ENCODE data around the gene TBKBP1.
A peak's percentile ranks its signal among the peaks of the same experiment; 100 is the strongest.

The TBKBP1 gene

DNA sequence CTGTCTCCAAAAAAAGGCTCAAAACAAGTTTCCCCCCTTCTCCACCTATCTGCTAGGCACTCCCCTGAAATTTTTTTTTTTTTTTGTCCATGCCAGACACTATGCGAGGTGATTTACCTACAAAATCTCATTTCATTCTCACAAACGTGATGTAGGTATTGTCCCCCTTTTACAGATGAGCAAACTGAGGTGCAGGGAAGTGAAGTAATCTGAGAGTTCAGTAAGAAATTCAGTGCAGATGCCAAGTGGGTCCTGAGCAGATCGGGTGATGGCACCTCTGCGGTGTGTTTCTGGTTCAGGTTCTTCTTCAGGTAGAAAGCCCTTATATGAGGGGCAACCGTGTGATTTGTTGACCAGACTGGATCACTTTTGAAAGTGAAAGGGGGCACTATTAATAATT lies 9.7 kb downstream of the TBKBP1 start:
- no peak overlapping the region for H3K4me3 ChIP-seq (ENCODE audit: low read depth, low read length)
- no peak for DNase-seq (ENCODE audit: low read depth)
- no peak for TF ChIP-seq POLR2A (IDR thresholded peaks at IDR 0.05; ENCODE audit: extremely low read depth, insufficient read length)
- TF ChIP-seq MYC (IDR thresholded peaks at IDR 0.05; ENCODE audit: low read depth, low read length) = no peak
- TF ChIP-seq, protein P1, sequence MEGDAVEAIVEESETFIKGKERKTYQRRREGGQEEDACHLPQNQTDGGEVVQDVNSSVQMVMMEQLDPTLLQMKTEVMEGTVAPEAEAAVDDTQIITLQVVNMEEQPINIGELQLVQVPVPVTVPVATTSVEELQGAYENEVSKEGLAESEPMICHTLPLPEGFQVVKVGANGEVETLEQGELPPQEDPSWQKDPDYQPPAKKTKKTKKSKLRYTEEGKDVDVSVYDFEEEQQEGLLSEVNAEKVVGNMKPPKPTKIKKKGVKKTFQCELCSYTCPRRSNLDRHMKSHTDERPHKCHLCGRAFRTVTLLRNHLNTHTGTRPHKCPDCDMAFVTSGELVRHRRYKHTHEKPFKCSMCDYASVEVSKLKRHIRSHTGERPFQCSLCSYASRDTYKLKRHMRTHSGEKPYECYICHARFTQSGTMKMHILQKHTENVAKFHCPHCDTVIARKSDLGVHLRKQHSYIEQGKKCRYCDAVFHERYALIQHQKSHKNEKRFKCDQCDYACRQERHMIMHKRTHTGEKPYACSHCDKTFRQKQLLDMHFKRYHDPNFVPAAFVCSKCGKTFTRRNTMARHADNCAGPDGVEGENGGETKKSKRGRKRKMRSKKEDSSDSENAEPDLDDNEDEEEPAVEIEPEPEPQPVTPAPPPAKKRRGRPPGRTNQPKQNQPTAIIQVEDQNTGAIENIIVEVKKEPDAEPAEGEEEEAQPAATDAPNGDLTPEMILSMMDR (IDR thresholded peaks at IDR 0.05; ENCODE audit: low read depth, low read length) = no peak
- TF ChIP-seq, protein P2, sequence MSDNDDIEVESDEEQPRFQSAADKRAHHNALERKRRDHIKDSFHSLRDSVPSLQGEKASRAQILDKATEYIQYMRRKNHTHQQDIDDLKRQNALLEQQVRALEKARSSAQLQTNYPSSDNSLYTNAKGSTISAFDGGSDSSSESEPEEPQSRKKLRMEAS (IDR thresholded peaks at IDR 0.05; ENCODE audit: low read depth, low read length) = no peak

DNA sequence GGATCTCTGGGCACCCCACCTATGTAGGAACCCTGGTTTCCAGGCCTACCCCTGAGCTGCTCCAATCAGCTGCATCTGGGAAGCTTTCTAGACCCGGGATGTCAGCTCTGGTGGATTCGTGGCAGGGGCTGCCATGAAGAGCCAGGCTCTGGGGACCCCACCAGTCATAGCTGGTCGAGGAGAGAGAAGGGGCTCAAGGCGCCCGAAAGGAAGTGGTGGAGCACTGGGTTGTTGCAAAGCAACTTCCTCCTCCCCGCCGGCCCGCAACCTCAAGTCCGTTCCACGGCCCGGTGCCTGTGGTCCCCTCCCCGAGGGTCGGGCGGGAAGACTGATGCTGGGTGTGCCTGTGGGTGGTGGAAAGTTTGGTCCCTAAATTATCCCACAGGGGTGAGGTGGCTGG lies 10.2 kb downstream of the TBKBP1 start:
- H3K4me3 ChIP-seq (ENCODE audit: low read depth, low read length) = no peak overlapping the region
- DNase-seq (ENCODE audit: low read depth) = peak; percentile 68
- no peak for TF ChIP-seq MYC (IDR thresholded peaks at IDR 0.05; ENCODE audit: low read depth, low read length)
- TF ChIP-seq, protein P2 (IDR thresholded peaks at IDR 0.05; ENCODE audit: low read depth, low read length) = no peak

DNA sequence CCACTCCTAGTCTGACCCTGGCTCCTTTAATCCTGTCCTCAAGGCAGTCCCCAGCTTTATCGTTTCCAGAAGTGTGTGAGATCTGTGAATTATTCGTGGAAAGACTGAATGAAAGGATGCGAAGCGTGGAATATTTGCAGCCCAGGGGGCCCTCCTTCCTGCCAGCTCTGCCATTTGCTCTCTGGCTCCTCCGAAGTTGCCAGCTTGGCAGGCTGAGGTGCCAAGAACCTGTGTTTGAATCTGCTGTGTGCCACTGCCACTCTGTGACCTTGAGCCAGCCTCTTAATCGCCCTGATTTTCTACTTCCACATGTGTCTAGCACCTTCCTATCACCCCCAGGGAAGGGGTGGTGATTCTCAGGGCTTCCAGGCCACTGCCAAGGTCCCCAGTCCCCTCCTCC lies 10.8 kb downstream of the TBKBP1 start:
- TF ChIP-seq MYC (IDR thresholded peaks at IDR 0.05; ENCODE audit: low read depth, low read length) (no peak), POLR2A (IDR thresholded peaks at IDR 0.05; ENCODE audit: extremely low read depth, insufficient read length) (no peak)
- TF ChIP-seq, protein P2 (IDR thresholded peaks at IDR 0.05; ENCODE audit: low read depth, low read length) = no peak
- TF ChIP-seq, protein P1 (IDR thresholded peaks at IDR 0.05; ENCODE audit: low read depth, low read length) = no peak
- no peak for DNase-seq (ENCODE audit: low read depth)
- H3K4me3 ChIP-seq (ENCODE audit: low read depth, low read length) = no peak overlapping the region

DNA sequence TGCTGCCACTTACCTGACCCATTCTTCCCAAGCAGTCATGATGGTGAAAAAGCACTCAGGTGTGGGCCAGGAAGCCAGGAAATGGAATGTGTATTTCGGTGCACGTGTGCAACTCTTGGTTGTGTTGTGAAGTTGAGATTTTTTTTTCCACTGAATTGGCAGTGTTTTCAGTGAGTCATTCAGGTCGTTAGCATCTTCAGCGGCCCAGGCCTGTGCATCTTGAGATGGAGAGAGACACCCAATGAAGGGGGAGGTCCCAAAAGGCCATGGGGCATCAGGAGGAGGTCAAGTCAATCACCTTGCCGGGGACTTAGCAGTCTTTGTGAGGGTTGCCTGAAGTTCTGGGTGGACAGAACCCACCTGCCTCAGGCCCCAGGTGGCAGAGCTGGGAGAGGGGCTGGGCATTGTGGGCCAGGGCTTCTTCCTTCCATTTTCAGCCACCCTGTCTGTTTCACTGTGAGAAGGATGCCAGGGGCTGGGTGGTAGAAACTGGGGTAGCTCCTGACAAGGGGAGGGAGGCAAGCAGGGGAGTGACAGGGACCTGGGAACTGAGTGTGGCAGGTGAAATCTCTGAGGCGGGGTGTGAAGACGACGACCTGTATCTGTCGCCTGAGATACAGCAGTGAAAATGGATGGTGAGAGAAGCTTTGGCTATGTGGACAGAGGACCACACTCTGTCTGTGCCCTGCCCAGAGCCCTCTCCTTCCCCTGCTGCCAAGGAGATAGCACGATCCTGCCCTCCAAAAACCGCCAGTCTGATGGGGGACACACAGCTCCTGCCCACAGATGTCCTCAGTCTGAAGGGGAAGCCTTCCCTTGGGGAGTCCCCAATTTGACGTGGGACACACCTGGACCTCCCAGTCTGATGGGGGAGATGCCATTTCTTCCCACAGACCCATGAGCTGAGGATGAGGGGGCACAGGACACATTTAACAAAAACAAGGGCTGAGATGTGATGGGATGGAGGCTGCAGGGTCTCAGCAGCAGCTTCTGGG lies 11.9 kb downstream of the TBKBP1 start:
- H3K4me3 ChIP-seq (ENCODE audit: low read depth, low read length) = no peak overlapping the region
- DNase-seq (ENCODE audit: low read depth) = no peak
- TF ChIP-seq, protein P2 (IDR thresholded peaks at IDR 0.05; ENCODE audit: low read depth, low read length) = no peak

DNA sequence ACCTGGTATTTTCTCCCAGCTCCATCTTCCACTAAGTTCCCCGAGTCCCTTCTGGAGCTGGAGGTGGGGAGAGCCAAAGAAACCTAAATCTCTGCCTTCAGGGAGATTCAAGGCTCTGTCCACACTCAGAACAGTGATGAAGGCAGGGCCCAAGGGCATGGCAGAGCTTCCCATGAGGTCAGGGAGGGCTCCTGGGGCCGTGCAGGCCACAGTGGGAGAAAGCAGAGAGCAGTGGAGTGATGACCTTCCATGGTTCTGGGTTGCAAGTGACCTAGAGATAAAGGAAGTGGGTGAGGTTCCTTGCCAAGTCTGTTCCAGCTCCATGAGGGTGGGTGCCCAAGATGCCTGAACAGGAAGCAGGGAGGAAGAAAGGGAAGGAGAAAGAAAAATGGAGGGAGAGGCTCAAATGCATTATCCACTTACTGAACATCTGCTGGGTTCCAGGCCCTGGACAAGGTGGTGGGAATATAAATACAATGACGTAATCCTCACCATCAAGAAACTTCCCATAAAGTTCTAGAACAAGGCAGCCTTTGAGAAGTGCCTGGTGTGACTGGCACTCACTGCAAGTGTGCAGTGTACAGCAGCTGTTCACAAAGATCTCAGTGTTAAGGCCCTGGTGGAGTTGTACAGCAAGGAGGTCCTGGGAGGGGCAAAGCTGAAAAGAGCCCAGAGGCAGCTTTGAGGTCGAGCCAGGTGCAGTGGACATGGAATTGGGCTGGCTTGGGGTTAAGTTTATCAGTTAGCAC lies 13.3 kb downstream of the TBKBP1 start:
- TF ChIP-seq POLR2A (IDR thresholded peaks at IDR 0.05; ENCODE audit: extremely low read depth, insufficient read length) = no peak
- TF ChIP-seq, protein P1 (IDR thresholded peaks at IDR 0.05; ENCODE audit: low read depth, low read length) = no peak
- TF ChIP-seq, protein P2 (IDR thresholded peaks at IDR 0.05; ENCODE audit: low read depth, low read length) = no peak
- TF ChIP-seq MYC (IDR thresholded peaks at IDR 0.05; ENCODE audit: low read depth, low read length) = no peak
- no peak overlapping the region for H3K4me3 ChIP-seq (ENCODE audit: low read depth, low read length)
- no peak for DNase-seq (ENCODE audit: low read depth)

DNA sequence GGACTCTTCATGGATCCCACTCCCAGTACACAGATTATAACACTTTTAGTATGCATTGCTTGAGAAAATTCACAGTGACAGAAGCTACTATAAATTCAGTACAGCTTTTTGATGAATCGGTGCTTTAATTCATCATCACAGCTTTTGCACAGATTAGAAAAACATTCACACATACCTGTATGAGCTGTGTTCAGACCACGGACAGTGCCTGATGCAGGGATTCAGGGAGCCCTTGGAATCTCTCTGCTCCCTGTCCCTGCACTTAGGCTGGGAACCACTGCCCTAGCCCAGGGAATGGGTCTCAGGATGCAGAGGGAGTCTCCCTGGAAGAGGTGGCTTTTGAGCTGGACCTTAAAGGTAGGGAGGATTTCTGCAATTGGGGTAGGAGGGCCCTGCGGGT lies 13.9 kb downstream of the TBKBP1 start:
- no peak for DNase-seq (ENCODE audit: low read depth)
- TF ChIP-seq POLR2A (IDR thresholded peaks at IDR 0.05; ENCODE audit: extremely low read depth, insufficient read length) (no peak), MYC (IDR thresholded peaks at IDR 0.05; ENCODE audit: low read depth, low read length) (no peak)
- TF ChIP-seq, protein P1 (IDR thresholded peaks at IDR 0.05; ENCODE audit: low read depth, low read length) = no peak
- TF ChIP-seq, protein P2 (IDR thresholded peaks at IDR 0.05; ENCODE audit: low read depth, low read length) = no peak
- H3K4me3 ChIP-seq (ENCODE audit: low read depth, low read length) = no peak overlapping the region

All from NB4 (cell line).